ENCODE measurements around the gene CCL16. TPM values are rescaled to one million over a fixed set of nuclear protein-coding genes. Genes with fewer than 3 reads are reported as not detected.

Gene CCL16
- total RNA-seq, 1 experiment from 2014 or later, result not detected

DNA sequence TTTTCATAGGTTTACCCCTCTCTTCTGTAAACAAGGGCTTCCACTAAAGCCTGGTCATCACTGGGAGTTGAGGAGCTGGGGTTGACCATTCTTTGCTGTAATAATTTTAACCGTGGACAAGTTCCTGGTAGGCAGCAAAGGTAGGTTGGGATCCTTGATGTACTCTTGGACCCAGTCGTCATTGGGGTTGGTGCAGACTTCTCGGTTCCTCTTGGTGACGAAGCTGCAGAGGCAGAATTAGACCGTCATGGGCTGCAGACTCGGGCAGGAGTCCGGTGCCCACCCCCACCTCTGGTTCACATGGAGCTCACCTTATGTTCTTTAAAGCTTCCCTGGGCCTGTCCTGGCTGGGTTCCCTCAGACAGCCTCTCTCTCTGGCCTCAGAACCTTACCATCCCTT, 3.8 kb downstream of the CCL16 start:
- no peak overlapping the region for H3K27ac ChIP-seq
- no peaks in the 10 kb centered on the region; the same call in 1 of the 2 replicates for H3K27me3 ChIP-seq (replicated peaks)
- no peaks in the 10 kb centered on the region for H3K9me3 ChIP-seq (replicated peaks)
- no peaks in the 10 kb centered on the region for H3K4me1 ChIP-seq (replicated peaks)
- no peaks in the 10 kb centered on the region for H3K36me3 ChIP-seq
- no peak overlapping the region for H3K4me3 ChIP-seq
- no peak for DNase-seq (ENCODE audit: low read depth in 1 of 2, low spot score in 2 of 2)

DNA sequence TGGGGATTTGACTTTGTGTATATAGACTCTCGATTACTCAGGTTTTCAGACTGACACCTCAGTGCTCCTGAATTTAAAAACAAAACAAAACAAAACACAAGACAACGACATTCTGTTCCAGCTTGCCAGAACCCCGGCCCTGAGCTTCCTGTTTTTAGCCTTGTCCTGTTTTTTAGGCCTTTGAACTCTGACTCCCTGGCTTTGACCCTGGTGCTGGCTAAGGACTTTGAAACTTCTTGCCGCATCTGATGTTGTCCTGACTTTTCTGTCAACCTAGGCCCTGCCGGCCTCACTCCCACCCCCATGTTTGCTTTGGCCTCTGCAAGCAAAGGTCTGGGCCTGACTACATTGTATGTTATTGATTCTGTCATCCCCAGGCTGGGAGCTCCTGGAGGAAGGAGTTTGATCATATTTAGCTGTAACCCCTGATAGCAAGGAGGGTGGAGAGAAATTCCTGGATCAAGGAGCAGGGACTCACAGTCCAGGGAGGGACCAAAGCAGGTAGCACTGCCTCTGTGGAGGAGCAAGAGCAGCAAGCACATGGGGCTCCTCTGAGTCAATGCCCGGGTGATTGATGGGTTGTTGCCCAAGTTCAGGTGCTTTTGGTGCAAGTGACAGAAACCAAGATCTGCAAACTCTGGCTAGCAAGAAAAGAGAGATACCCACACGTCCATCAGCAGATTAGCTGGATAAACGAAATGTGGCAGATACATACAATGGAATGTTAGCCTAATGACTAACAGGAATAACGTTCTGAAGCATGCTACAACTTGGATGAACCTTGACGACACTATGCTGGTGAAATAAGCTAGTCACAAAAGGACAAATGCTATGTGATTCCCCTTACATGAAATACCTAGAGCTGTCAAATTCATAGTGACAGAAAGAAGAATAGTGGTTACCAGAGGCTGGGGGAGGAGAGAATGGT, 7.7 kb downstream of the CCL16 start:
- no peaks in the 10 kb centered on the region for H3K27me3 ChIP-seq (replicated peaks)
- H3K27ac ChIP-seq, result no peak overlapping the region
- DNase-seq (ENCODE audit: low read depth in 1 of 2, low spot score in 2 of 2), result peak in 1 of 2 experiments; percentile 20
- no peaks in the 10 kb centered on the region for H3K4me1 ChIP-seq (replicated peaks)
- H3K36me3 ChIP-seq, result no peaks in the 10 kb centered on the region
- H3K9me3 ChIP-seq (replicated peaks), result no peaks in the 10 kb centered on the region
- H3K4me3 ChIP-seq, result no peak overlapping the region

DNA sequence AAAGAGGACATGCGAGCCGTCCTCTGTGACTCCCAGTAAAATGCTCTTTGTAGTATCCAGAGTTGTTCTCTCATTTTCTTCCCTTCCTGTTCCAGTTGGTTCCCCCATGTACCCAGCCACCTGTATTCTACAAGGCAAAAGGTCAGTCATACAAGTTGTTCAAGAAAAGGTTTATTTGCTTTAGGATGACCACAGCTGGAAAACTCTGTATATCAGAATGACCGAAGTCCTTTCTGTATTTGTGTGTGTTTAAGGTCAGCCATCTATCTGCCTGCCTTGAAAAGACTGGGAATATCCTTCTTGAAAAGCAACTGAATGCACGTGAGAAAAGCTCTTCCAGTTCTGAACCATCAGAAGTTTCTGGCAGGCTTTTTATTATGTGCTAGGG, 8.4 kb downstream of the CCL16 start:
- Histone ChIP-seq H3K9me3 (replicated peaks) (no peaks in the 10 kb centered on the region), H3K4me3 (no peak overlapping the region), H3K27ac (no peak overlapping the region), H3K27me3 (replicated peaks) (no peaks in the 10 kb centered on the region), H3K4me1 (replicated peaks) (no peaks in the 10 kb centered on the region), H3K36me3 (no peaks in the 10 kb centered on the region)
- peak in 1 of 2 experiments; percentile 12 for DNase-seq (ENCODE audit: low read depth in 1 of 2, low spot score in 2 of 2)

DNA sequence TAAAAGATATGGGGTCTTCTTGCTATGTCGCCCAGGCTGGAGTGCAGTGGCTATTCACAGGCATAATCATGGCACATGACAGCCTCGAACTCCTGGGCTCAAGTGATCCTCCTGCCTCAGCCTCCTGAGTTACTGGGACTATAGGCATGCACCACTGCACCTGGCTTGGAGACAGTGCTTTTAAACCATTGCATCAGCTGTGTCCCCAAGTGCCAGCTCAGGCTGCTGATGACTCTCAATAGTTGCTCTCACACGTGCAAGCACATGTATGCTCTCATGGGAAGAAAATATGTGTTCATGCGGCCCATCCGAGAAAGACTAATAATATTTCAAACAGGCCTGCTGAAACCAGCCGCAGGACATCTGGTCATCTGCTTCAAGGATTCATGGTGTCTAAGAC, 8.8 kb downstream of the CCL16 start:
- Histone ChIP-seq H3K36me3 (no peaks in the 10 kb centered on the region), H3K4me3 (no peak overlapping the region), H3K27me3 (replicated peaks) (no peaks in the 10 kb centered on the region), H3K27ac (no peak overlapping the region), H3K4me1 (replicated peaks) (no peaks in the 10 kb centered on the region), H3K9me3 (replicated peaks) (no peaks in the 10 kb centered on the region)
- DNase-seq (ENCODE audit: low read depth in 1 of 2, low spot score in 2 of 2), result no peak

DNA sequence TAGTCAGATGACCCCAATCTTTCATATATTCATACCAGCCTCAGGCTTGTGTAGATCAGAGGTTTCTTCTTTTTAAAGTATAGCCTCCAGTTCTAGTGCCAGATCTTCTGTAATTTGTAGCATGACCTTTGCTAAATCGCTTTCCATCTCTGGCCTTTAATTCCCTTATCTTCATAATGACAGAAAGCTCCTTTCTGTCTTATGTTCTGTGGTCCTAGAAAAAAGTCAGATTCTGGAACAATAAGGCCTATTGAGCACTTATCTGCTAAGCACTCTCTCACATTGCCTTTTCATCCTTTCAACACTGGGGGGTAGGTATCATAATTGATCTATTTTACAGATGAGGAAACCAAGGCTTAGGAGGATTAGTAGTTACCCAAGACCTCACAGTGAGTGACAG, 9.2 kb downstream of the CCL16 start:
- Histone ChIP-seq H3K9me3 (replicated peaks) (no peaks in the 10 kb centered on the region), H3K27ac (no peak overlapping the region), H3K4me3 (no peak overlapping the region), H3K36me3 (no peaks in the 10 kb centered on the region), H3K27me3 (replicated peaks) (no peaks in the 10 kb centered on the region), H3K4me1 (replicated peaks) (no peaks in the 10 kb centered on the region)
- DNase-seq (ENCODE audit: low read depth in 1 of 2, low spot score in 2 of 2), result no peak

DNA sequence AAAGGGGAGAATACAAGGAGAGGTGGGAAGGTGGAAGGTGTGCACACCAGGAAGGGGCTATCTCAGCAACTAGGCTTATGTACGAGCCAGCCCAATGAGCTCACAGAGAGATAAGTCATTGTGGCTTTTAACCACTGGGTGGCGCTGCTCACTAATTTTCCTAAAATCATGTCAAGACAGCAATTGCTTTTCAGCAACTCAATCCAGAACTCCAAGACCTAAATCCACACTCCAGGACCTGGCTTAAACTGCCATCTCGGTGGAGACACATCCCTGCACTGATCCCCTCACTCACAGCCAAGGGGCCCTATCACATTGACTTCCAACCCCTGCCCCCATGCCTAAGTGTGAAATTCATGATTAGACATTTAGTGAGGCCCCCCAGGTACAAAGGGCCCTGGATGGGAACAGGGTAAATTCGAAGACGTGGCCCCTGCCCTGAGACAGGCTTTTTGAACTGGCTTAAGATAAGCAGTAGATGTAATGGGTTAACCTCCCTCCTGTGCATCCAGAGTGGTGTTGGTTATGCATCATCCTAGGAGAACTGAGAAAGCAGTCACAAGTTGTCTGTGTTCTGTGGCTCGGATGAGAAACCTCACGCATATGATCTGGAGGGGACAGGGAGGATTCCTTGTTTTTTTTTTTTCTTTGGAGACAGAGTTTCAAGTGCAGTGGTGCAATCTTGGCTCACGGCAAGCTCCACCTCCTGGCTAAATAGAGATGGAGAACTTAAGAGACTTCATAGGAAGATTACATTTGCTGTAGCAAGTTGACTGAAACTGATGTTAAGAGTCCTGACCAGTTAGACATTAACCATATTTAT, 11.5 kb downstream of the CCL16 start:
- H3K27ac ChIP-seq, result no peak overlapping the region
- no peaks in the 10 kb centered on the region for H3K4me1 ChIP-seq (replicated peaks)
- no peaks in the 10 kb centered on the region for H3K9me3 ChIP-seq (replicated peaks)
- peak; percentile 28 to 68 for DNase-seq (ENCODE audit: low read depth in 1 of 2, low spot score in 2 of 2)
- no peak overlapping the region for H3K4me3 ChIP-seq
- H3K27me3 ChIP-seq (replicated peaks), result no peaks in the 10 kb centered on the region
- H3K36me3 ChIP-seq, result no peaks in the 10 kb centered on the region

DNA sequence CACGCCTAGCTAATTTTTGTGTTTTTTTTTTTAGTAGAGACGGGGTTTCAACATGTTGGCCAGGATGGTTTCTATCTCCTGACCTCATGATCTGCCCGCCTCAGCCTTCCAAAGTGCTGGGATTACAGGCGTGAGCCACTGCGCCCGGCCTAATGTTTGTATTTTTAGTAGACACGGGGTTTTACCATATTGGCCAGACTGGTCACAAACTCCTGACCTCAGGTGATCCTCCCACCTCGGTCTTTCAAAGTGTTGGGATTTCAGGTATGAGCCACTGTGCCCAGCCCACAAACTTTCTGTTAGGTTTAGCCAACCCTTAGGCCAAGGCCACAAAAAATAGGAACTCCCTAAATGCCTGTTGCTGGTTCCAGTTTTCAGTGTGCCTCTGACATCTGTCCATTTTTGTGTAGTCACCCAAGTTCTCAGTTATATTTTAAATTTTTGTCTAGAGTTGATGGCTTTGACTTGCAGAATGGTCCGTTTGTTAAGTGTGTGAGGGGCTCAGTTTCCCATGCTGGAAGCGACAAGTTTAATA, 12.7 kb downstream of the CCL16 start:
- Histone ChIP-seq H3K27ac (no peak overlapping the region), H3K4me3 (no peak overlapping the region), H3K36me3 (no peaks in the 10 kb centered on the region), H3K9me3 (replicated peaks) (no peaks in the 10 kb centered on the region), H3K27me3 (replicated peaks) (no peaks in the 10 kb centered on the region), H3K4me1 (replicated peaks) (no peaks in the 10 kb centered on the region)
- no peak for DNase-seq (ENCODE audit: low read depth in 1 of 2, low spot score in 2 of 2)

DNA sequence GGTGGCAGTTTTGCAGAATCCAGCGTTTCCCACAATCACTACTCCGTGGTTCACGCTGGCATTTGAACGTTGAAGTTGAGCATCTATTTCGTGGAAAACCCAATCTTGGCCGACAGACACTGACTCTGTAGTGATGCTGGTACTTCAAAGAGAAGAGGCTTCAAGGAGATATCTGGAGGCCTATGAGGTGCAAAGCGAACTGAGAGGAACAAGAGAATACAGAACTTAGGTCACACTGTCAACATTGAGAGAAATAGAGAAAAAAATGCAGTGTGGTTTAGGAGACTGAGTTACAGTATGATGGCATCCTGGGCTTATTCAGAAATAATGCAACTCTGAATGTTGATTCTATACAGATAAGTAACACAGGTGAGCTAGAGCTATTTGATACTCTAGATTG, 16.0 kb downstream of the CCL16 start:
- no peak overlapping the region for H3K27ac ChIP-seq
- no peak for DNase-seq (ENCODE audit: low read depth in 1 of 2, low spot score in 2 of 2)
- H3K27me3 ChIP-seq (replicated peaks), result no peaks in the 10 kb centered on the region
- no peaks in the 10 kb centered on the region for H3K4me1 ChIP-seq (replicated peaks)
- no peaks in the 10 kb centered on the region for H3K36me3 ChIP-seq
- no peak overlapping the region for H3K4me3 ChIP-seq
- no peaks in the 10 kb centered on the region for H3K9me3 ChIP-seq (replicated peaks)

DNA sequence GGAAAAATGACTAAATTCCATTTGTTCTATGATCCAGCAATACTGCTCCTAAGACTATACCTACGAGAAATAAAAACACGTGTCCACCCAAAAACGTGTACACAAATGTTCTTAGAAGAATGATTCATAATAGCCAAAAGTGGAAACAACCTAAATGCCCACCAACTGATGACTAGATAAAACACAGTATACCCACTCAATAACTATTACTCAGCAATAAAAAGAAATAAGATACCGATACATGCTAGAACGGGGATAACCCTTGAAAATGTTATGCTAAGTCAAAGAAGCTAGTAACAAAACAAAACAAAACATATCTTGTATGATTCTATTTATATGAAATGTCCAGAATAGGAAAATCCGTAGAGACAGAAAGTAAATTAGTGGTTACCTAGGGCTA, 17.6 kb downstream of the CCL16 start:
- no peak for DNase-seq (ENCODE audit: low read depth in 1 of 2, low spot score in 2 of 2)
- no peaks in the 10 kb centered on the region for H3K9me3 ChIP-seq (replicated peaks)
- no peaks in the 10 kb centered on the region for H3K27me3 ChIP-seq (replicated peaks)
- H3K27ac ChIP-seq, result no peak overlapping the region
- no peak overlapping the region for H3K4me3 ChIP-seq
- H3K36me3 ChIP-seq, result no peaks in the 10 kb centered on the region
- no peaks in the 10 kb centered on the region for H3K4me1 ChIP-seq (replicated peaks)

DNA sequence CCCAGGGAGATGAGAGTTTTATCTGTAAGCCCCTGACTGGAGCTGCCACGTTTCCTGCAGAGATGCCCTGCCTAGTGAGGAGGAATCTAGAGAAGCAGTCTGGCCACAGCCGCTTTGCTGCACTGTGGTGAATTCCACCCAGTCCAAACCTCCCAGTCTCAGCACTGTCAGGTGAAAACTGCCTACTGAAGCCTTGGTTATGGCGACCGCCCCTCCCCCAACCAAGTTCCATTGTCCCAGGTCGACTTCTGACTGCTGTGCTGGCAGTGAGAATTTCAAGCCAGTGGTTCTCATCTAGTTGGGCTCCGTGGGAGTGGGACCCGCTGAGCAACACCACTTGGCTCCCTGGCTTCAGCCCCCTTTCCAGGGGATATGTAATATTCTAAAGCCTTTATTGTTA, 27.6 kb downstream of the CCL16 start:
- no peak overlapping the region for H3K4me3 ChIP-seq
- 0 out of 2 replicates have a peak, but pooled peaks cover 5% of the 10 kb centered on the region for H3K27me3 ChIP-seq (replicated peaks)
- no peaks in the 10 kb centered on the region for H3K36me3 ChIP-seq
- no peak overlapping the region for H3K27ac ChIP-seq
- no peak for DNase-seq (ENCODE audit: low read depth in 1 of 2, low spot score in 2 of 2)
- no peaks in the 10 kb centered on the region for H3K9me3 ChIP-seq (replicated peaks)
- no peaks in the 10 kb centered on the region for H3K4me1 ChIP-seq (replicated peaks)

DNA sequence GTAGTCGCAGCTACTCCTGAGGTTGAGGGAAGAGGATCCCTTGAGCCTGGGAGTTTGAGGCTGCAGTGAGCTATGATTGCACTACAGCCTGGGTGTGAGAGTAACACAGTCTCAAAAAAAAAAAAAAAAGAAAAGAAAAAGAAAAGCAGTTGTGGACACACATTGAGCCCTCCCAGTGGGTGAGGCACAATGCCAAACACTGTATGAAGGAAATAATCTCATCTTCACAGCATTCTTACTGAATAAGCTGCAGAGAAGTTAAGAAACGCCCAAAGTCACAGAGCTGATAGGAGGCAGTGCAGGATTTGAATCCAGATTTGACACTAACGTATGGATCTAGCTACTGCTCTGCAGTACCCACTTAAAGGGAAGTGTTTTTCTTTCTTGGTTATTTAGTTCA, 31.9 kb downstream of the CCL16 start:
- Histone ChIP-seq H3K27ac (no peak overlapping the region), H3K36me3 (no peaks in the 10 kb centered on the region), H3K9me3 (replicated peaks) (no peaks in the 10 kb centered on the region), H3K4me3 (no peak overlapping the region), H3K27me3 (replicated peaks) (no peaks in the 10 kb centered on the region), H3K4me1 (replicated peaks) (no peaks in the 10 kb centered on the region)
- no peak for DNase-seq (ENCODE audit: low read depth in 1 of 2, low spot score in 2 of 2)

DNA sequence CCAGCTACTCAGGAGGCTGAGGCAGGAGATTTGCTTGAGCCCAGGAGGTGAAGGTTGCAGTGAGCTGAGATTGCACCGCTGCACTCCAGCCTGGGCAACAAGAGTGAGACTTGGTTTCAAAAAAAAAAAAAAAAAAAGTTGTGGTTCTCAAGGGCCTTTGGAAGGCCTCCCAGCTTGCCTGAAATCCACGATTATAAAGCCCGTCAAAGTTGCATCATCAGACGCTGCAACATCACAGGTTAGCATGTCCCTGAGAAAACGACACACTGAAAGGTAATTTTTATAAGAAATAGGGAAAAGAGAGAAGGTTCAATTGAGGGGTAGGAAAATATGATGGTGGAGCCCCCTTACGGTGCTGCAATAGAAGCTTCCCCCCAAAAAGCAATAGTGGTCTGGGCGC, 33.2 kb downstream of the CCL16 start:
- Histone ChIP-seq H3K36me3 (no peaks in the 10 kb centered on the region), H3K27ac (no peak overlapping the region), H3K9me3 (replicated peaks) (no peaks in the 10 kb centered on the region), H3K4me1 (replicated peaks) (no peaks in the 10 kb centered on the region), H3K4me3 (no peak overlapping the region), H3K27me3 (replicated peaks) (no peaks in the 10 kb centered on the region)
- no peak for DNase-seq (ENCODE audit: low read depth in 1 of 2, low spot score in 2 of 2)

DNA sequence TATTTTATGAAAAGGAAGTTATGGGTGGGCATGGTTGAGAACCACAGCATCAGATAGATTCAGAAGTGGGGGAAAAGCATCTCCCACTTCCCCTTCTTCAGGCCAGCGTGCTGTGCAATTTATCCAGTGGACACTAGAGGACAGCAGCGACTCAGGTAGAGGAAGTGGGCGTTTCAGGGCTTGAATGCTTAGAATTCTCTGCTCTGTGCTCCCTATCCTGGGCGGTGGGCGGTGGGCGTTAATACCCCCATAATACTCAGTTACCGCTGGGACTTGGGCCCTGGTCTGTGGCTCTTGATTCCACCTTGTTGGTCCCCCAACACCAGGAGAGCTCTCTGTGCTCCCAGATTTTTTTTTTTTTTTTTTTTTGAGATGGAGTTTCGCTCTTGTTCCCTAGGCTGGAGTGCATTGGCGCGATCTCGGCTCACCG, 34.1 kb downstream of the CCL16 start:
- no peak overlapping the region for H3K4me3 ChIP-seq
- peak; percentile 21 to 50 for DNase-seq (ENCODE audit: low read depth in 1 of 2, low spot score in 2 of 2)
- H3K9me3 ChIP-seq (replicated peaks), result no peaks in the 10 kb centered on the region

DNA sequence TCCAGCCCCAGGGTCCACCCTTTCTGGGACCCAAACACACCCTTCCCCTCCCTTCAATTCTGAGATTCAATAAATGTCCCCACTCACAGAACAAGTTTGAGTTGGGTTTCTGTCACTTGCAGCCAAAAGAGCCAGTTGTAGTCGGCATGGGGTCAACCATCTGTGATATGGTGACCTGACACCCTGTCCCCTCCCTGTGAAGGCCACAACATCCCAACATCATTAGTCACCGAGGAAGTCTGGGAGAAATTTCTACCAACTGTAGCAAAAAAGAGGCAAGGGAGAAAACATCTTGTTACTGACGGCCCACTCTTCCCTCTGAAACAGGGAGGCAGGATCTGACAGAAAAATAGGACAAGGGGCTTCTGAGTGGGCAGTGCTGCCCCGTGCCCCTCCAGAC, 37.1 kb downstream of the CCL16 start:
- Histone ChIP-seq H3K27ac (no peak overlapping the region), H3K4me1 (replicated peaks) (no peaks in the 10 kb centered on the region), H3K4me3 (no peak overlapping the region), H3K27me3 (replicated peaks) (no peaks in the 10 kb centered on the region), H3K36me3 (no peaks in the 10 kb centered on the region), H3K9me3 (replicated peaks) (no peaks in the 10 kb centered on the region)
- DNase-seq (ENCODE audit: low read depth in 1 of 2, low spot score in 2 of 2), result no peak

More for the DNA sequence above, 34.1 kb downstream of the CCL16 start:
- Histone ChIP-seq H3K36me3 (no peaks in the 10 kb centered on the region), H3K27me3 (replicated peaks) (no peaks in the 10 kb centered on the region), H3K4me1 (replicated peaks) (no peaks in the 10 kb centered on the region), H3K27ac (no peak overlapping the region)

Measured in SJSA1 (cell line).